ENCODE measurements around the gene USH2A.

DNA sequence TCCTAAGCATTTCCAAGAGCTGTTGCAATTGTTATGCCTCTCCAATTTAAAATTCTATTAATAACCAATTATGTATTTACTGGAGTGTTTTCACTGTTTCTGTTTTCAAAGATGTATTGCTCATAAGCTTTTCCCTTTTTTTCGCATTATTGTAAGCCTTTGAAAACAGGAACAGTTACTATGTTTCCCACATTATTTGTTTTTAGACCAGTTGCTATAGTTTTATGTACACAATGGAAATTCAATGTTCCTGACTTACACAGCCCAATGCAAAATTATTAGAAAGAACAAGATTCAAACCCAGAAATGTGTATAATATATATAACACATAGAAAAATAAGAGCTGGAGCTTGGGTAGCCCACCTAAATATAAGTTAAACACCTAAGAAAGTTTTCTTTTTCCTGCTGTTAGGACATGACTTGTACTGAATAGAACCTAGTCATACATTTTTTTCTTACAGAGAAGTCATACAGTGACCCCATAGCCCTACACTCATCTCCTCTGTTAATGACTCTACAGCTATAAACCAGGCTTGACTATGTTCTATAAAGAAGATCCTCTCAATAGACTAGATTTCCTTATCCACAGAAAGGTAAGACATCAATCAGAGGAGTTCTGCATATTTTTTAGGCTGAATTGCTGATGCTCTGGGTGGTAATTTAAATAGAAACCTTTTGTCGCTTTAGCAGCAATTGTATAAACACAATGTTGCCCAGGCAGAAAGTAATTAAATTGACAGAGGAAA is 299.6 kb downstream of the USH2A start:
- TF ChIP-seq, protein P1, sequence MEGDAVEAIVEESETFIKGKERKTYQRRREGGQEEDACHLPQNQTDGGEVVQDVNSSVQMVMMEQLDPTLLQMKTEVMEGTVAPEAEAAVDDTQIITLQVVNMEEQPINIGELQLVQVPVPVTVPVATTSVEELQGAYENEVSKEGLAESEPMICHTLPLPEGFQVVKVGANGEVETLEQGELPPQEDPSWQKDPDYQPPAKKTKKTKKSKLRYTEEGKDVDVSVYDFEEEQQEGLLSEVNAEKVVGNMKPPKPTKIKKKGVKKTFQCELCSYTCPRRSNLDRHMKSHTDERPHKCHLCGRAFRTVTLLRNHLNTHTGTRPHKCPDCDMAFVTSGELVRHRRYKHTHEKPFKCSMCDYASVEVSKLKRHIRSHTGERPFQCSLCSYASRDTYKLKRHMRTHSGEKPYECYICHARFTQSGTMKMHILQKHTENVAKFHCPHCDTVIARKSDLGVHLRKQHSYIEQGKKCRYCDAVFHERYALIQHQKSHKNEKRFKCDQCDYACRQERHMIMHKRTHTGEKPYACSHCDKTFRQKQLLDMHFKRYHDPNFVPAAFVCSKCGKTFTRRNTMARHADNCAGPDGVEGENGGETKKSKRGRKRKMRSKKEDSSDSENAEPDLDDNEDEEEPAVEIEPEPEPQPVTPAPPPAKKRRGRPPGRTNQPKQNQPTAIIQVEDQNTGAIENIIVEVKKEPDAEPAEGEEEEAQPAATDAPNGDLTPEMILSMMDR (tag by site-specific recombination; IDR thresholded peaks at IDR 0.05): no peak
- TF ChIP-seq ZNF501 (tag by site-specific recombination; IDR thresholded peaks at IDR 0.05) (no peak), ZNF843 (tag by site-specific recombination; IDR thresholded peaks at IDR 0.05) (no peak), PRDM1 (tag by site-specific recombination; IDR thresholded peaks at IDR 0.05) (no peak), ZNF610 (tag by site-specific recombination; IDR thresholded peaks at IDR 0.05; ENCODE audit: borderline replicate concordance) (no peak), ZNF510 (tag by site-specific recombination; IDR thresholded peaks at IDR 0.05; ENCODE audit: insufficient replicate concordance) (no peak)
- TF ChIP-seq, protein P2, sequence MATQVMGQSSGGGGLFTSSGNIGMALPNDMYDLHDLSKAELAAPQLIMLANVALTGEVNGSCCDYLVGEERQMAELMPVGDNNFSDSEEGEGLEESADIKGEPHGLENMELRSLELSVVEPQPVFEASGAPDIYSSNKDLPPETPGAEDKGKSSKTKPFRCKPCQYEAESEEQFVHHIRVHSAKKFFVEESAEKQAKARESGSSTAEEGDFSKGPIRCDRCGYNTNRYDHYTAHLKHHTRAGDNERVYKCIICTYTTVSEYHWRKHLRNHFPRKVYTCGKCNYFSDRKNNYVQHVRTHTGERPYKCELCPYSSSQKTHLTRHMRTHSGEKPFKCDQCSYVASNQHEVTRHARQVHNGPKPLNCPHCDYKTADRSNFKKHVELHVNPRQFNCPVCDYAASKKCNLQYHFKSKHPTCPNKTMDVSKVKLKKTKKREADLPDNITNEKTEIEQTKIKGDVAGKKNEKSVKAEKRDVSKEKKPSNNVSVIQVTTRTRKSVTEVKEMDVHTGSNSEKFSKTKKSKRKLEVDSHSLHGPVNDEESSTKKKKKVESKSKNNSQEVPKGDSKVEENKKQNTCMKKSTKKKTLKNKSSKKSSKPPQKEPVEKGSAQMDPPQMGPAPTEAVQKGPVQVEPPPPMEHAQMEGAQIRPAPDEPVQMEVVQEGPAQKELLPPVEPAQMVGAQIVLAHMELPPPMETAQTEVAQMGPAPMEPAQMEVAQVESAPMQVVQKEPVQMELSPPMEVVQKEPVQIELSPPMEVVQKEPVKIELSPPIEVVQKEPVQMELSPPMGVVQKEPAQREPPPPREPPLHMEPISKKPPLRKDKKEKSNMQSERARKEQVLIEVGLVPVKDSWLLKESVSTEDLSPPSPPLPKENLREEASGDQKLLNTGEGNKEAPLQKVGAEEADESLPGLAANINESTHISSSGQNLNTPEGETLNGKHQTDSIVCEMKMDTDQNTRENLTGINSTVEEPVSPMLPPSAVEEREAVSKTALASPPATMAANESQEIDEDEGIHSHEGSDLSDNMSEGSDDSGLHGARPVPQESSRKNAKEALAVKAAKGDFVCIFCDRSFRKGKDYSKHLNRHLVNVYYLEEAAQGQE (tag by site-specific recombination; IDR thresholded peaks at IDR 0.05): no peak
- TF ChIP-seq, protein P3, sequence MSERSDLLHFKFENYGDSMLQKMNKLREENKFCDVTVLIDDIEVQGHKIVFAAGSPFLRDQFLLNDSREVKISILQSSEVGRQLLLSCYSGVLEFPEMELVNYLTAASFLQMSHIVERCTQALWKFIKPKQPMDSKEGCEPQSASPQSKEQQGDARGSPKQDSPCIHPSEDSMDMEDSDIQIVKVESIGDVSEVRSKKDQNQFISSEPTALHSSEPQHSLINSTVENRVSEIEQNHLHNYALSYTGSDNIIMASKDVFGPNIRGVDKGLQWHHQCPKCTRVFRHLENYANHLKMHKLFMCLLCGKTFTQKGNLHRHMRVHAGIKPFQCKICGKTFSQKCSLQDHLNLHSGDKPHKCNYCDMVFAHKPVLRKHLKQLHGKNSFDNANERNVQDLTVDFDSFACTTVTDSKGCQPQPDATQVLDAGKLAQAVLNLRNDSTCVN (tag by site-specific recombination; optimal IDR thresholded peaks at IDR 0.05): no peak
- TF ChIP-seq, protein P4, sequence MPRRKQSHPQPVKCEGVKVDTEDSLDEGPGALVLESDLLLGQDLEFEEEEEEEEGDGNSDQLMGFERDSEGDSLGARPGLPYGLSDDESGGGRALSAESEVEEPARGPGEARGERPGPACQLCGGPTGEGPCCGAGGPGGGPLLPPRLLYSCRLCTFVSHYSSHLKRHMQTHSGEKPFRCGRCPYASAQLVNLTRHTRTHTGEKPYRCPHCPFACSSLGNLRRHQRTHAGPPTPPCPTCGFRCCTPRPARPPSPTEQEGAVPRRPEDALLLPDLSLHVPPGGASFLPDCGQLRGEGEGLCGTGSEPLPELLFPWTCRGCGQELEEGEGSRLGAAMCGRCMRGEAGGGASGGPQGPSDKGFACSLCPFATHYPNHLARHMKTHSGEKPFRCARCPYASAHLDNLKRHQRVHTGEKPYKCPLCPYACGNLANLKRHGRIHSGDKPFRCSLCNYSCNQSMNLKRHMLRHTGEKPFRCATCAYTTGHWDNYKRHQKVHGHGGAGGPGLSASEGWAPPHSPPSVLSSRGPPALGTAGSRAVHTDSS (tag by site-specific recombination; IDR thresholded peaks at IDR 0.05): no peak

Measured in HEK293 (cell line).